ENCODE measurements around the gene SLC12A5.

SLC12A5 gene

GRCh38 chr20:46007671-46008070, 21.3 kb upstream of the SLC12A5 start:
- DNase-seq = no peak

DNA sequence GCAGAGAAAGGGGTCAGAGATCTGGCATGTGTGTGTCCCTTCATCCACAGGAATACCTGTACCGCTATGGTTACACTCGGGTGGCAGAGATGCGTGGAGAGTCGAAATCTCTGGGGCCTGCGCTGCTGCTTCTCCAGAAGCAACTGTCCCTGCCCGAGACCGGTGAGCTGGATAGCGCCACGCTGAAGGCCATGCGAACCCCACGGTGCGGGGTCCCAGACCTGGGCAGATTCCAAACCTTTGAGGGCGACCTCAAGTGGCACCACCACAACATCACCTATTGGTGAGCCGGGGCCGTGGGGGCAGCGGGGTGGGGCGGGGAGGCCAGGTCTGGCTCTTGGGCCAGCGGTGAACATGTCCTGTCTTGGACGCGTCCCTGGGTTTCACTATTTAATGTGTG, 19.2 kb upstream of the SLC12A5 start:
- no peak for DNase-seq

DNA sequence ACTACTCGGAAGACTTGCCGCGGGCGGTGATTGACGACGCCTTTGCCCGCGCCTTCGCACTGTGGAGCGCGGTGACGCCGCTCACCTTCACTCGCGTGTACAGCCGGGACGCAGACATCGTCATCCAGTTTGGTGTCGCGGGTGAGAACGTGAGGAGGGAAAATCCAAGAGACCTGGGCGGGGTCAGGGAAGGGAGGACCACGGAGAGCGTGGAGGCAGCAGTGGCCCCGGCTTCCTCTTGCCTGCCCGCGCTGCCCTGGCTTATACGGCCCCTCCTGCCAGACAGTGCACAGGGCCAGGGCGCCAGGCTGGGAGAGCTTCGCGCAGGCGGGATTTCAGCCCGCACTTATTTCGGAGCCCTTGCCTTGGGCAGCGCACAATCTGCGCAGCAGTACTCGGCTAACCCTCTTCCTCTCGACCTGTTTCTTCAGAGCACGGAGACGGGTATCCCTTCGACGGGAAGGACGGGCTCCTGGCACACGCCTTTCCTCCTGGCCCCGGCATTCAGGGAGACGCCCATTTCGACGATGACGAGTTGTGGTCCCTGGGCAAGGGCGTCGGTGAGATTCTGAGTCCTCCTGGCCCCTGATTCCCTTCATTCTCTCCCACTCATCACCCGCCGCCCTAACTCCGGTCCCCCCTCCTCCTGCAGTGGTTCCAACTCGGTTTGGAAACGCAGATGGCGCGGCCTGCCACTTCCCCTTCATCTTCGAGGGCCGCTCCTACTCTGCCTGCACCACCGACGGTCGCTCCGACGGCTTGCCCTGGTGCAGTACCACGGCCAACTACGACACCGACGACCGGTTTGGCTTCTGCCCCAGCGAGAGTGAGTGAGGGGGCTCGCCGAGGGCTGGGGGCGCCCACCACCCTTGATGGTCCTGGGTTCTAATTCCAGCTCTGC, 18.3 kb upstream of the SLC12A5 start:
- DNase-seq = no peak

DNA sequence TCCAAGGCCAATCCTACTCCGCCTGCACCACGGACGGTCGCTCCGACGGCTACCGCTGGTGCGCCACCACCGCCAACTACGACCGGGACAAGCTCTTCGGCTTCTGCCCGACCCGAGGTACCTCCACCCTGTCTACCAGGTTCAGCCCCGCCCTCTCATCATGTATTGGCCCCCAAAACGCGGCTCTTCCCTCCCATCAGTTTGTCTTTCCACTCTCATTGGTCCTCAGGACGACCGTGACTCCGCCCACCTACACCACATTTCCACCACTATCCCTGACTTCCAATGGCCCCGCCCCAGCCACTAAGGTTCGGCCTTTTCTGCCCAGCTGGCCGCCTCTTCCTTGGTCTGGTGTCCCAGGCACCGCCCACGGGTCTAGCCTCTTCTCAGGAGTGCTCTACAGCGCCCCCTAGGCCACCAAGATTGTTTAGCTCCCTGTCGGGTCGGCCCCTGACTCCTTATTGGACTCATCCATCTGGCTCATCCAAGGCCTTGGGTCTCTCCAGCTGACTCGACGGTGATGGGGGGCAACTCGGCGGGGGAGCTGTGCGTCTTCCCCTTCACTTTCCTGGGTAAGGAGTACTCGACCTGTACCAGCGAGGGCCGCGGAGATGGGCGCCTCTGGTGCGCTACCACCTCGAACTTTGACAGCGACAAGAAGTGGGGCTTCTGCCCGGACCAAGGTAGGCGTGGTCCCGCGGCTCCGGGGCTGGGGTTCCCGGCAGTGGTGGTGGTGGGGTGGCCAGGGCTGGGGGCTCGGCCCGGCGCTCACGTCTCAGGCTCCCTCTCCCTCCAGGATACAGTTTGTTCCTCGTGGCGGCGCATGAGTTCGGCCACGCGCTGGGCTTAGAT, 17.2 kb upstream of the SLC12A5 start:
- peak; percentile 7 for DNase-seq

DNA sequence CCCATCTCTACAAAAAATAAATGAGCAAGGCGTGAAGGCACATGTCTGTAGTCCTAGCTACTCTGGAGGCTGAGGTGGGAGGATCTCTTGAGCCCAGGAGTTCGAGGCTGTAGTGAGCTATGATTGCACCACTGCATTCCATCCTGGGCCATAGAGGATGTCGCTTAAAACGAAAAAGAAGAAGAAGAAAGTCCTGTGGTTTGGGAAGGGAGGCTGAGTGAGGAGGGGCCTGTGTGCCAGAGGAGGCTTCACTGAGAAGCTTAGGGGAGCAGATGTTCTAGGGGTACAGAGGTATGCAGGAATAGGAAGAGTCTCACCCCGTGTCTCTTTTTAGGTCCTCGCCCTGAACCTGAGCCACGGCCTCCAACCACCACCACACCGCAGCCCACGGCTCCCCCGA, 16.1 kb upstream of the SLC12A5 start:
- DNase-seq = no peak

DNA sequence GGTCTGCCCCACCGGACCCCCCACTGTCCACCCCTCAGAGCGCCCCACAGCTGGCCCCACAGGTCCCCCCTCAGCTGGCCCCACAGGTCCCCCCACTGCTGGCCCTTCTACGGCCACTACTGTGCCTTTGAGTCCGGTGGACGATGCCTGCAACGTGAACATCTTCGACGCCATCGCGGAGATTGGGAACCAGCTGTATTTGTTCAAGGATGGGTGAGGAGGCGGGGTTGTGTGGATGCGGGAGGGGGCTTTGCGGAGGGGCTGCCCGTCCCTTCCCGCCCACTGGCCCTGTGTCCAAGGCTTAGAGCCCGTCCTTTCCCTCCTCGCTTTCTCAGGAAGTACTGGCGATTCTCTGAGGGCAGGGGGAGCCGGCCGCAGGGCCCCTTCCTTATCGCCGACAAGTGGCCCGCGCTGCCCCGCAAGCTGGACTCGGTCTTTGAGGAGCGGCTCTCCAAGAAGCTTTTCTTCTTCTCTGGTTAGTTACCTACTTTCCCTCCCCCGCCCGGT, 15.6 kb upstream of the SLC12A5 start:
- no peak for DNase-seq

GRCh38 chr20:46013829-46014516, 15.0 kb upstream of the SLC12A5 start:
- DNase-seq = peak; percentile 3

DNA sequence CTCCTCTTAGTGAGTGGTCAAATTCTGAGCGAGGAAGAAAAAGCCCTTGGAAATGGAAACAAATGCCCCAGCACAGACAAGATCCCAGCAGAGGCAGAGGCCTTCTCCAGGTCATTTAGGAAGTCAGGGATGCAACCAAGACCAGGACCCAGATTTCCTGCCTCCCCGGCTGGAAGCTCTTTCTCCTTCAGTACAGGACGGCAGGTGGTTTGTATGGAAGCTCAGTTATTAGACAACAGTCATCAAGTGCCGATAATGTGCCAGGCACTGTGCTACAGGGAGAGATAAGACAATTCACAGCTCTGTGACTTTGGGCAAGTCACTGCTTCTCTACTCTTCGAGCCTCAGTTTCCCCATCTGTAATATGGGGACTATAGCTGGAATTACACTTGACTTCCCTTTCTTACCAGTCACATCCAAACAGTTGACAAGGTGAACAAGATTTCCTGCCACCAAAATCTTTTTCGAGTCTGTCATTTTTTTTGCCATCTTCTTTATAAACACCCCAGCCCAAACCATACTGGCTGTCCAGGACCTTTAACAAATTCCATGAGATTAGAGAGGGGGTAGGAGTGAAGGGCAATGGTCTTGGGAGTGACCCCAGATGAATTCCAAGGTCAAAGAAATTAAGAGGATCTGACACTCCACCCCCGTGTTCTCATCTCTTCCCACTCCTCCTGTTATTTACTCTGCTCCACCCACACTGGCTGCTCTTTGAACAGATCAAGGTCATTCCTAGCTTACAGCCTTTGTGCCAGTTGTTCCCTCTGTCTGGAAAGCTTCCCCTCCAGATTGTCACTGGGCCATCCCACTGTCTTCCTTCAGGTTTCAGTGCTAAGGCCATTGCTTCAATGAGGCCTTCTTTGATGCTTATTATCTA, 14.3 kb upstream of the SLC12A5 start:
- DNase-seq = no peak

GRCh38 chr20:46017272-46017671, 11.7 kb upstream of the SLC12A5 start:
- DNase-seq = no peak

DNA sequence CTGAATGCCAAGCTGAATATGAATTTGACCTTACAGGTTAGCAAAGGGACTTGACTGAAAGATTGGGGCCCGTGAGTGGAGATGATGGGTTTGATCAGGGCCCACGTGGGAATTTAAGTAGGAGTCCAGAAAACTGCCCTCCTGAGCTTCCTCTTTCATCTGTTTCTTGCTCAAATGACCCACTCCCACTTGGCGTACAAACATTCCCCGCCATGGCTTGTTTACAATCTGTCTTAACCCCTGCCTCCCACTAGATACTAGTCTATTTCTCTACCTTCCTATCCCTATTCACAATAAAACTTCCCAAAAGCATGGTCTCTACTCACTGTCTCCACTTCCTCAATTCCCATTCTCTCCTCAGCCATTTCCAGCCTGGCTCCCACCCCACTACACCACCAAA, 10.9 kb upstream of the SLC12A5 start:
- no peak for DNase-seq

DNA sequence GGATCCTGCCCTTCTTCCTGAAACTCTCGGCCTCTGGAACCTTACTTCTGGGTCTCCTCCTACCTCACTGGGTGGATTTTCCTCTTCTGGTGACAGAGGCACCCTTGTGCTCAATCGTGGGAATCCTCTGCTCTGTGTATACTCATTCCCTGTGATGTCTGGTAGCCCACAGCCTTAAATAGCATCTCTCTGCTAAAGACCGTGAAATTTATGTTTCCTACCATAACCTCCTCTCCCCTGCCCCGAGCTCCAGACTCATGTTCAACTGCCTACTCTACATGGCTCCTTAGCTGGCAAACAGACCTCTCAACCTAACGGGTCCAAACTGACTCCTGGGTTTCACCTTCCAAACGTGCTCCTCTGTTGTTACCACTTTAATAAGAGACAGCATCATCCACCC, 10.4 kb upstream of the SLC12A5 start:
- no peak for DNase-seq

DNA sequence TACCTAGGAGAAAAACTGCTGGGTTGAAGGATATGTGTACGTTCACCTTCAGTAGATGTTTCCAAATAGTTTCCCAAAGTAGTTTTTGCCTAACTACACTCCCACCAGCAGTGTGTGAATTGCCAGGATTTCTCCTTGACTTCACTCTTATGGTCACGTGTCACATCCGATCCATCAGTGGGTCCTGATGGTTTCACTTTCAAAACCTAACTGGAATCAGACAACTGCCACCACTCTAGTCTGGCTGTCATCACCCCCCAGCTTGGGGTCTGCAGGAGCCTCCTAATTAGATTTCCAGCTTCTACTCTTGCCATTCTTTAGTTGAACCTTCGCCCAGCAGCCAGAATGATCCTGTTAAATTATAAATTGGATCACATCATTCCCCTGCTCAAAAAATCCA, 8.5 kb upstream of the SLC12A5 start:
- DNase-seq = no peak

DNA sequence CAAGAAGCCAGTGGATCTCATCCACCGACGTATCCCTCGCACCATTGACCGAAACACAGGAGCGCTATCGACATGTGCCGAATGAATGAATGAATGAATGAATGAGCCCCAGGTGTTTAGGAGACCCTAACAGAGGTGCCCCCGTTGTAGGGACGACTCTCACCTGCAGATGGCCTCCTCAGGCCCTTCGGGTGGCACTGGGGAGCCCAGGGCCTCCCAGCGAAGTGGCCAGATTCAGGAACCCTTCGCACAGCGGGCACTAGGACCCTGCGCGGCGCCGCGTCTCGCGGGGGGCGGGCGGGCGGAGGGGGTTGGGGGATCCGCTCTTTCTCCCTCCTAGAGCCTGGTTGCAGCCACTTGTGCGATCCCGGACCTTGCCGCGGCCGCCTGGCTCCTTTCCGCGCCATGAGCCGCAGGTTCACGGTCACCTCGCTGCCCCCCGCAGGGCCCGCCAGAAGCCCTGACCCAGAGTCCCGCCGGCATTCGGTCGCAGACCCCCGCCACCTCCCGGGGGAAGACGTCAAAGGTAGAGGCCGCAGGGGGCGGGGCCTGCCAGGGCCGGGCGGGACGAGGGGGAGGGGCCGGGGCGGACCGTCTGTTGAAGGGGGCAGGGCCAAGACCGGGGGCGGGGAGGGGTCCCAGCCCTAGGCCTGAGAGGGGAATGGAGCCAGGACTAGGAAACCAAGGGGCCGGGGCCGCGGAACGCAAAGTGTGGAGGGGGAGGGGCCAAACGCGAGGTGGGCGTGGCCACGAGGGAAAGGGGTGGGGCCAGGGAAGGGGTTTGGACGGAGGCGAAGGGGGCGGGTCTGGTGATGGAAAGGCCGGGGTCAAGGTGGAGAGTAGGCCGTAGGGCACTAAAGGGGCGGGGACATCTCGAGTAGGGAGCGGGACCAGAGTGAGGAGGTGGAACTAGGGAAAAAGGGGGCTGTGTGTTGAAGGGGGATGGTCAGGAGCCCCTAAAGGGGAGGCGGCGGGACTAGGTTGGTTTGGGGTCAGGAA, 7.4 kb upstream of the SLC12A5 start:
- no peak for DNase-seq

DNA sequence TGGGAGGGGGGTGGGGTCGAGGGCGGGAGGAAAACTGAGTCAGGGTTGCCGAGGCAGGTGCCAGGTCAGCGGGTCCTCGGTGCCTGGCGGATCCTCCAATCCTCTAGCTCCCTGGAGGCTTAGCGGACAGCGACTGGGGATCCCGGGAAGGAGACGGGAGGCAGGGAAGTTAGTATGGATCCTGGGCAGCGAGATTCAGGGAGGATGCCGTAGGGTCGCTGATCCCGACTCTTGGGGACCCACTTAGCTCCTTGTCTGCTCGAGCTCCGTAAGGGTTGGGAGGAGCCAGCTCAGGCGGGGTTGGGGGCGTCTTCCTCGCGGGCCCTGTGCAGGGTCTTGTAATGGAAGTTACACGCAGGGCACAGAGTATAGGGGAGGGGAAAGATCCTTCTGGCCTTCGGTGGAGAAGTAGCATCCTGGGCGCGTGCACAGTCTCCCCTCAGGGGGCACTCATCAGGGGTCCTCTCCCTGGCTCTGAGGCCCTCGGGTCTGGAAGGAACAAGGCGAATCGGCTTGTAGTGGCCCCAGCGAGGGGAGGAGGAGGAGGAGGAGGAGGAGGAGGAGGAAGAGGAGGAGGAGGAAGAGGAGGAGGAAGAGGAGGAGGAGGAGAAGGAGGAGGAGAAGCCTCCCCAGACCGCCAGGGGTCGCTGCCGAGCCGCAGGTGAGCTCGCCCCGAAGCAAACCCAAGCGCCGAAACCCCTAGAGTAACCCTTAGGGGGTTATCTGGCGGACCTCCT, 6.4 kb upstream of the SLC12A5 start:
- peak; percentile 15 for DNase-seq

DNA sequence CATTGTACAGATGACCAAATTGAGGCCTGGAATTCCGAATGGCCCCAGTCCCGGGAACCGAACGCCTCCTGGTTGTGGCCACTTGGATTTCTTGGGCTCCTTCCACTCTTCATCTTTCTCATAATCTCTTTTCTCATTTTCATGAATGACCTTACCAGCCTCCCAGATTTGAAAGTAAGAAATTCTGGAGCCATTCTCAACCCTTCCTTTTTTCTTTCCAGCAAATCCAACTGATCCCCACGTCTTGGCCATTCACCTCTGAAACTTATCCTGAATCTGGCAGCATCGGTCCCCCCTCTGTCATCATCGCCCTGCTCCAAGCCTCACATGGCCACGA, 5.9 kb upstream of the SLC12A5 start:
- DNase-seq = no peak

DNA sequence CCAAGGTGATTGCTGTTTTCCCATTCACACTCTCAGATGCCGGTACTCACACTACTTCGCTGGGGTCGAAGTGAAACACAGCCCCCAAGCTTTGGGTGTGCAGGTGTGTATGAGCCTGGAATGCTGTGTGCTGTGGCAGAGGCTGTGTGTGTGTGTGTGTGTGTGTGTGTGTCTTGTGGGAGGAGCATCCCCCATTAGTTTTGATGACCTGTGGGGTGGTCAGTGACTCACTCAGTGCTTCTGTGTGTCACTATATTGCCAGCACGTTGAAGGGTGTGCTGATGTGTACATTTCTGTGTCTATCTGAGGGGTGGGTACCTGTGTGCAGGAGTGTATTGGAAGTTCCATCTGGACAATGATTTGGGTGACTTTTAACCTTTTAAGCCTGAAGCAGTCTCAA, 5.0 kb upstream of the SLC12A5 start:
- DNase-seq = no peak

GRCh38 chr20:46025376-46025783, 3.6 kb upstream of the SLC12A5 start:
- no peak for DNase-seq

DNA sequence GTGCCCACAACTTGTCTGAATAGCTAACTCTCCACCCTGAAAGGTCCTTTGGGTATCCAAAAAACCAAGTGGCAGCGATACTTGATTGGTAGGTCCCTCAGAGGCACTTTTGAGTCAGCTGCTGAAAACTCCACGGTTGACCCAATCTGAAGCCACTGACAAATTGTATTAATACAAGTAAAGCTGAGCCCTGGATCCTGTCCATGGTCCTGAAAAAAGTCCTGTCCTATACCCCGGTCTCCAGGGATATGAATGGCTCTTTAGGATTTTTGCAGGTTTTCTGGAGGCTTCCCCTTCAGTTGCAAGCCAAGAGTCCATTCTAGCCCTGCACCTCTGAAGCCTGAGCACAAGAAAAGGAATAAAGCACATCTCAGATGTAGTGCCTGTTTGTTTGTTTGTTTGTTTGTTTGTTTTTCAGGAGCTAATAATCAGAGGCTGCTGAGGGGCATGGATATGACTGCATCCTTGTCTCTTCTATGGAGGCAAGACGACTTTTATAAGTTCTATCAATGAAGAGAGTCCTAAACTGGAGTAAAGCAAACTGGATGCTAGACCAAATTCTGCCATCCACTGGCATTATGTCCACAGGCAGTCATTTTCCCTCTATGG, 1.7 kb upstream of the SLC12A5 start:
- peak; percentile 55 for DNase-seq

- DNase-seq = no peak
Observed at GRCh38 chr20:46028110-46028509, 905 bp upstream of the SLC12A5 start.

All from kidney glomerular epithelial cell (primary cell).